ENCODE results near the gene OR2A25.

OR2A25 gene

DNA sequence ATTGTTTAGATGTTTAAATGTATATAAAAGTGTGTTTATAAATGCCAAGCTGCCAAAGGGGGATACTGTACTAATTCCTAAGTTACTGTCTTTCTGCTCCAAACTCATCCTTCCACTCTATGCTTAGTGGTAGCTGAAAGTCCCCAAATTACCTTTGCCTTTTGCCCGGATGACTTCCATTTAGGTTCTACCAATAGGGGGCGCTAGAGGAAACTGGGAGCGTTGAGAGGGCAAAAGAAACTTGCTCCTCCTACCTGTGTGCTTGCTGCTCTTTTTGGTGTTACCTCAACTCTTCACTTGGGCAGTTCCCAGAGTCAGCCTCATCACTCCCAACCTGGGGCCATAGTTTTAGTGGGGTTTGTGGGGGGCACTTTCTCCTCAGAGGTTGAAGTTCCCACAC, 5.9 kb upstream of the OR2A25 start:
- no peak for DNase-seq (ENCODE audit: low read depth)
- TF ChIP-seq, protein P1, sequence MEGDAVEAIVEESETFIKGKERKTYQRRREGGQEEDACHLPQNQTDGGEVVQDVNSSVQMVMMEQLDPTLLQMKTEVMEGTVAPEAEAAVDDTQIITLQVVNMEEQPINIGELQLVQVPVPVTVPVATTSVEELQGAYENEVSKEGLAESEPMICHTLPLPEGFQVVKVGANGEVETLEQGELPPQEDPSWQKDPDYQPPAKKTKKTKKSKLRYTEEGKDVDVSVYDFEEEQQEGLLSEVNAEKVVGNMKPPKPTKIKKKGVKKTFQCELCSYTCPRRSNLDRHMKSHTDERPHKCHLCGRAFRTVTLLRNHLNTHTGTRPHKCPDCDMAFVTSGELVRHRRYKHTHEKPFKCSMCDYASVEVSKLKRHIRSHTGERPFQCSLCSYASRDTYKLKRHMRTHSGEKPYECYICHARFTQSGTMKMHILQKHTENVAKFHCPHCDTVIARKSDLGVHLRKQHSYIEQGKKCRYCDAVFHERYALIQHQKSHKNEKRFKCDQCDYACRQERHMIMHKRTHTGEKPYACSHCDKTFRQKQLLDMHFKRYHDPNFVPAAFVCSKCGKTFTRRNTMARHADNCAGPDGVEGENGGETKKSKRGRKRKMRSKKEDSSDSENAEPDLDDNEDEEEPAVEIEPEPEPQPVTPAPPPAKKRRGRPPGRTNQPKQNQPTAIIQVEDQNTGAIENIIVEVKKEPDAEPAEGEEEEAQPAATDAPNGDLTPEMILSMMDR (conservative IDR thresholded peaks at IDR 0.05; ENCODE audit: low read depth, low read length) = peak; percentile 51
- H3K4me3 ChIP-seq (ENCODE audit: low read depth, low read length) = no peak overlapping the region

DNA sequence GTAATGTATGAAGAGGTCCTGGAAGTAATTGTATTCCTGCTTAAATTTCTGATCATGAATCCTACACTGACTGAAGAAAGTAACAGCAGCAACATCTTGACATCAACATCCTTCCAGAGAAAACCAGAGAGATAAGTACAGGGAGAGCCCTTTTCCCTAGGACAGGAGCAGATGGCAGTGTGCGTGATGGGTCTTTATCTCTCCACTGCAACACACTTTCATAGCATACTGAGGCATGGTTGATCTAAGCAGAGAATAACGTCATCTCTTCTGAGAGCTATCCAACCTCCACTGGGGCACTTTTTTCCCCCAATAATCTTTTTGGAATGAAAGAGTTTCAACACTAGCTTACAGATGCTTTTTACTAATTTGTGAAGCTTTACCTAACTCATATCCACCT, 342 bp downstream of the OR2A25 start:
- H3K4me3 ChIP-seq (ENCODE audit: low read depth, low read length) = no peak overlapping the region

DNA sequence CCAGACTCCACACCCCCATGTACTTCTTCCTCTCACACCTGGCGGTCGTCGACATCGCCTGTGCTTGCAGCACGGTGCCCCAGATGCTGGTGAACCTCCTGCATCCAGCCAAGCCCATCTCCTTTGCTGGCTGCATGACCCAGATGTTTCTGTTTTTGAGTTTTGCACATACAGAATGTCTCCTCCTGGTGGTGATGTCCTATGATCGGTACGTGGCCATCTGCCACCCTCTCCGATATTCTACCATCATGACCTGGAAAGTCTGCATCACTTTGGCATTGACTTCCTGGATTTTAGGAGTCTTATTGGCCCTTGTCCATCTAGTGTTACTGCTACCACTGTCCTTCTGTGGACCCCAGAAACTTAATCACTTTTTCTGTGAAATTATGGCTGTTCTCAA, 4.8 kb downstream of the OR2A25 start:
- no peak overlapping the region for H3K4me3 ChIP-seq (ENCODE audit: low read depth, low read length)
- no peak for DNase-seq (ENCODE audit: low read depth)
- TF ChIP-seq, protein P1 (conservative IDR thresholded peaks at IDR 0.05; ENCODE audit: low read depth, low read length) = no peak

More for the DNA sequence above, 342 bp downstream of the OR2A25 start:
- TF ChIP-seq, protein P1 (conservative IDR thresholded peaks at IDR 0.05; ENCODE audit: low read depth, low read length) = no peak
- no peak for DNase-seq (ENCODE audit: low read depth)

DNA sequence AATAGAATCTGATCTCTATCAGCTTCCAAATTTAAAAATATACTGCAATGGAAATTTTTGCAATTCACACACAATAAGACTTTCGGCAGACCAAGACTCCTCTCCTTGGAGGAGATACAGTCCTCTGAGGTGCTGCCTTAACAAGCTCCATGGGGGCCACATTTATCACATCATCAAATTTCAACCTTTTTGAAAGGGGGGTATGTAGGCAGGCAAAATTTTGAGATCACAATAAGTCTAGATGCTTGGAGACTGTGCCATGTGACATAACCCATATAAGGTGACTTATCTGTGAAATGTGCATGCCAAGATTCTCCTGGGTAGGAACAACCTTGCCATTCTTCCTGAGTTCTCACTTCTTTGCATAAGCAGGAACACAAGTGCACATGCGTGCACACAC, 16.4 kb downstream of the OR2A25 start, which contains the start of gene OR2A12:
OR2A12 (plus strand) TSS at position 301 of the 400 bp plus-strand sequence. CDS start 8,830 bp downstream, outside the sequence.
- no peak for DNase-seq (ENCODE audit: low read depth)
- TF ChIP-seq, protein P1 (conservative IDR thresholded peaks at IDR 0.05; ENCODE audit: low read depth, low read length) = no peak
- H3K4me3 ChIP-seq (ENCODE audit: low read depth, low read length) = no peak within 1 kb of the TSS

DNA sequence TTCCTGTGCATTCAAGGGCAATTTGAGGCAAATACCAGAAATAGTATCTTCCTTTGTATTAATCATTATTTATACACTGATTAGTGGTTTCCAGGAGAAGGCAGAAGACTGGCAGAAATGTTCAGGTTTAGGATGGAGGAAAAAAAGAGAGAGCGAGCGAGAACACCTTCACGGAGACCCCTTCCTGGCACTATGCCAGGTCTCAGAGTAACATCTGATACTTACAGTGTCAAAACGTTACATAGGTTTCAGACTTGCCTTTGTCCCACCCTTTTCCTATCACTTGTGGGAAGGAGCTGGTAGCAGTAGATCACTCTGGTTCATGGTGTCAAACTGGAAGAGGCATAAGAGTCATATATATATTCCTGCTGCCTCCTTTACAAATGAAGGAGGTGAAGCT, 17.1 kb downstream of the OR2A25 start:
- no peak overlapping the region for H3K4me3 ChIP-seq (ENCODE audit: low read depth, low read length)
- DNase-seq (ENCODE audit: low read depth) = no peak
- TF ChIP-seq, protein P1 (conservative IDR thresholded peaks at IDR 0.05; ENCODE audit: low read depth, low read length) = no peak

DNA sequence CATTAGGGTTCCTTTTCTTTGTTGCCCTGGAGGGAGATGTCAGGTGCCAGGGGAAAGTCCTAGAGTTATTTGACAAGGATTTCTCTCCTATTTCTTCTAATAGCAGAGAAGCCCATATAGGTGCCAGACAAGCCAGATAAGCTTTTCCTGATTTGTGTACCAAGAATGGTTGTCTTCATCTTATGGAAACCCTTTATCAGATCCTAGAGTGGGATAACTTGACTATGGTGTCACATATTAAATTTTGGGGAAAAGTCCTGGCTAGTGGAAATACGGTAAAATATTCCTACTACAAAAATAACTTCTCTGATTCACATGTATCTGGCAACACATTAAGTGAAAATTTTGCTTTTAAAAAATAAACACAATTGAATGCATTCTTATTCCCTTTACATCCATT, 17.6 kb downstream of the OR2A25 start:
- no peak for DNase-seq (ENCODE audit: low read depth)
- no peak overlapping the region for H3K4me3 ChIP-seq (ENCODE audit: low read depth, low read length)
- TF ChIP-seq, protein P1 (conservative IDR thresholded peaks at IDR 0.05; ENCODE audit: low read depth, low read length) = no peak

DNA sequence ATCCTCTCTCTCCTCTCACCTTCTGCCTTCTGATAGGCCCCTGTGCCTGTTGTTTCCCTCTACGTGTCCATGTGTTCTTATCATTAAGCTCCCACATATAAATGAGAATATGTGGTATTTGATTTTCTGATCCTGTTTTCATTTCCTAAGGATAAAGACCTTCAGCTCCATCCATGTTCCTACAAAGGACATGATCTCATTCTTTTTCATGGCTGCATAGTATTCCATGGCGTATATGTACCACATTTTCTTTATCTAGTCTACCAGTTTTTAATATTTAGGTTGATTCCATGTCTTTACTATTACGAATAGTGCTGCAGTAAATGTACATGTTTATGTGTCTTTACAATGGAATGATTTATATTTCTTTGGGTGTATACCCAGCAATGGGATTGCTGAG, 21.1 kb downstream of the OR2A25 start:
- H3K4me3 ChIP-seq (ENCODE audit: low read depth, low read length) = no peak overlapping the region
- no peak for DNase-seq (ENCODE audit: low read depth)
- TF ChIP-seq, protein P1 (conservative IDR thresholded peaks at IDR 0.05; ENCODE audit: low read depth, low read length) = no peak

Measured in choroid plexus epithelial cell (primary cell).